RWPE1 (cell line): ENCODE measurements around the gene CACNA1B.
"Not testable (repeated sequence)": the region's sequence is repeated elsewhere in the genome, so short reads cannot be mapped to it uniquely, and the experiment has no call there.

ENCODE experiments used
- CTCF ChIA-PET: fragments of 350-600 bp; sonication (Branson Sonifier 250); formaldehyde crosslinking; extraction: SDS; loops from one replicate; lab custom pipeline; 2021; lab: Yijun Ruan, JAX
- POLR2A ChIA-PET: fragments of 400-600 bp; formaldehyde crosslinking; extraction: SDS; loops from one replicate; lab custom pipeline; 2020; ENCODE audit warnings: antibody characterized with exemption; ENCODE audit not compliant: low non-redundant PET; lab: Yijun Ruan, JAX
- DNase-seq: peaks from one replicate; pipeline ENCODE4 v3.0.0; 2012; ENCODE audit warnings: low spot score
- H3K27ac ChIP-seq: fragments of 450-650 bp; 2 replicates; pipeline ENCODE4 v1.5.1; 2017
- CTCF ChIP-seq: fragments of 450-650 bp; conservative IDR thresholded peaks from 2 replicates; pipeline ENCODE4 v1.5.1; 2017; ENCODE audit warnings: low read depth, mild to moderate bottlenecking

CACNA1B gene

DNA sequence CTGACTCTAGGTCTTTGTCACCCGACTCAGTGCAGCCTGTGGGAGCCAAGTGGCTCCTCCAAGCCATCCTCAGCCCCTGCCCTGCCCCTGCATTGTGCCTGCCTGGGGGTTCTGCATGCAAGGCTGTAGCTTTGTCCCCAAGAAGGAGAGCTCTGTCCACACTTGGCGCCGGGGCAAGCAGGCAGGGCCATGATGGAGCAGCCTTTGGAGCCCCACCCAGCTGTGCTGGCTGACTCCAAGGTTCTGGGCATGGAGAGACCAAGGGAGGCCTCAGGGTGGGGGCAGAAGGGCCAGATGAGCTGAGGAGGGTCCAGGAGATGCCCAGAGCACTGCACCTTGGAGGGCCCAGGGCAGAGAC, 226.2 kb downstream of the CACNA1B start:
- CTCF ChIA-PET: interaction anchor here (0.6 kb wide), 1 partner anchor 60 kb away, joined by 3 read pairs; no protein-coding TSS in a partner anchor
- TF ChIP-seq CTCF: no peak
- POLR2A ChIA-PET: interaction anchor here (0.6 kb wide), 1 partner anchor 1841 kb away, joined by 4 read pairs; no protein-coding TSS in a partner anchor
- no peak for DNase-seq
- no peak overlapping the region for H3K27ac ChIP-seq

DNA sequence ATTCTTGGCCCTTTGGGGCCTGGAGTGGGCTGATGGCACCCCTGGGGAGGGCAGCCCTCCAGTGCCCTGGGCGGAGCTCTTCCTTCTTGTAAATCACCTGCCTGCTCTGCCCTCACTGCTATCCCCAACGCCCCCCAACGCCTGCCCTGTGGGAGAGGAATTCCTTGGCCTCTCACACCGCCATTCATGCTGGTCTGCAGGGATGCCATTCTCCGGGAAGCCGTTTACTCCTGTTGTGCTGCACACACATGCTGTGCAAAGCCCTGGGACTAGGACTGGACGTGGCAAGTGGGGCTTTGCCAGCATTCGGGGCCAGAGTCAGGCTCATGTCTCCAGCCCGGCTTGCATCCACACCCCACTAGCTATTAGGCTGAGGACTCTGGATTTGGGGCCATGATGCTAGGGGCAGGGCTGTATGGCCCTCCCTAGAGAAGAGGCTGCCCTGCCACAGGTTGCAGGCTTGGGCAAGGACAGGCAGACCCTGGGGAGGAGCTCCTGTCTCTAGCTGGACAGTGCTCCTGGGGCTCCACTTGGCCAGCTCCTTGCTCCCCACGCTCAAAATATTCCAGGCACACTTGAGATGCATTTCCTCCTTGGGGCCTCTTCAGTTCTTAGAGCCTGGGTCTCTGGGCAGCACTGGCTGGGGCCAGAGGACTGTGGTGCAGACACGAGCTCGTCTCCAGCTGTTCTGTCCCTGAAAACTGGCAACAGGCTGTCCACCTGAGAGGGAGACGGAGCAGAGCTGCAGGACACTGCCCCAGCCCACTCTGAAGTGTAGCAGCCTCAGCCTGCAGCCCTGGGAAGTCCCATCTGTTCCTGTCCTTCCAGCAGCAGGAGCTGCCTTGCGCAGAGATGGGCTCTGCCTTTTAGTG, 226.9 kb downstream of the CACNA1B start:
- ChIA-PET POLR2A (interaction anchor here (0.6 kb wide), 1 partner anchor 1841 kb away, joined by 4 read pairs; no protein-coding TSS in a partner anchor), CTCF (interaction anchor here (0.5 kb wide), 1 partner anchor 72 kb away, joined by 4 read pairs; no protein-coding TSS in a partner anchor)

DNA sequence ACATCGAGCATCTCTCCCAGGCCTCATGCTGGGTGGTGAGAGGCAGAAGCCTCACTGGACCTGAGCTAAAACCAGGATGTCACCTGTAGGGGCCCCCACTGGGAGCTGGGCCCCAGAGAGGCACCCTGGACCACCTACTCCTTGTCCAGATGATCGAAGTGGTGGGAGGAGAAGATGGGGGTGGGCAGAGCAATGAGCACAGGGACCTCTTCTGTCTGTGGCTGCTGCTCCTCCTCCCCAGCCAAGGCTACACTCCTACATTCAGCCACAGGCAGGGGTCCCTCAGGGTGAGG, 227.5 kb downstream of the CACNA1B start:
- POLR2A ChIA-PET: no interaction called here
- TF ChIP-seq CTCF: no peak
- CTCF ChIA-PET: interaction anchor here (0.5 kb wide), 1 partner anchor 72 kb away, joined by 4 read pairs; no protein-coding TSS in a partner anchor
- H3K27ac ChIP-seq: no peak overlapping the region
- no peak for DNase-seq

More for the DNA sequence above, 226.9 kb downstream of the CACNA1B start:
- TF ChIP-seq CTCF: no peak
- no peak for DNase-seq
- no peak overlapping the region for H3K27ac ChIP-seq

DNA sequence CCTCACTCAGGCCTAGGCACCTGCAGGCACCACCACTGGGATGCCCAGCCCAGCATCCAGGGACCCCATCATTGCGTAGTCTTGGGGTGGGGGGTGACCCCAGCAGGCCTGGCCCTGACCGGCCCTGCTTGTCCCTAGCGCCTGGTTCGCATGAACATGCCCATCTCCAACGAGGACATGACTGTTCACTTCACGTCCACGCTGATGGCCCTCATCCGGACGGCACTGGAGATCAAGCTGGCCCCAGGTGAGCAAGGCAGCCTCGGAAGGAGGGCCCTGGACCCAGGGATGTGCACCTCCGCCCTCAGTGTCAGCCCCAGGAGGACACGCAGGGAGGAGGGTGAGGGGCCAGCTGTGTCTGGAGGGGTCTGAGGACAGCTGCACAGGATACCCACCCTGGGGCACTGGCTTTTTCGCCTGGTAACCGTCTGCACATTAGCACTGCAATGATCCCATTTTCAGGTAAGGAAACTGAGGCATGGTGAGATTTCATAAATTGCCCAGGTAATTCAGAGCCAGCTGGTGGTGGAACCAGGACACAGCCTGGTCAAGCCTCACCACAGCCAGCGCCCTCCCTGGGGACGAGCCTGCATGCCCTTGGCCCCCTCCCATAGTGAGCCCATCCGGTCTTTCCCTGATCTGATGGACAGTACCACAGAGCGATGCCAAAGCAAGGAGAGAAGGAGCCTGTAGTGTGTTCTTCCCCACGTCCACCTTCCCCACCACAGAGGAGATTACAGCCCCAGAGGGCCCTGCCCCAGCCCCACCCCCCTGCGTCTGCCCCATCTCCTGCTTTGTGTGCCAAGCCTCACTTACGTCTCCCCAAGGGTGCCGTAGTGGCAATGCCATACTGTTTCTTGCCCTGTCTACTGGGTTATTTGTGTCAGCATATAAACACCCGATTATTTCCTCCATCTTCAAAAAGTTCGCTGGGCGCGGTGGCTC, 228.3 kb downstream of the CACNA1B start:
- no peak for TF ChIP-seq CTCF
- ChIA-PET CTCF (interaction anchor here (0.7 kb wide), 1 partner anchor 304 kb away, joined by 3 read pairs; no protein-coding TSS in a partner anchor), POLR2A (no interaction called here)
- no peak overlapping the region for H3K27ac ChIP-seq
- DNase-seq: no peak

DNA sequence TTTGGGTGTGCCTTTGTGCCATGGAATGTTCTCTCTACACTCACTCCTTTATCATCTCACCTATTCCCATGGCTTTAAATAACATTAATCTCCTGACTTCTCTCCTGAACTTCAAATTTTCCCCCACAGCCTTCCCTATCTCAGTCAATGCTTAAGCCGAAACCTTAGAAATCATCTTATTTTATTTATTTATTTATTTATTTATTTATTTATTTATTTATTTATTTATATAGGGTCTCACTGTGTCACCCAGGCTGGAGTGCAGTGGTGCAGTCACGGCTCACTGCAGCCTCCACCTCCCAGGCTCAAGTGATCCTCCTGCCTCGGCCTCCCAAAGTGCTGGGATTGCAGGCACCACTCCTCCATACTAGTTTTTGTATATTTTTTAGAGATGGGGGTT, 229.5 kb downstream of the CACNA1B start:
- POLR2A ChIA-PET, DNase-seq, CTCF ChIA-PET, H3K27ac ChIP-seq: not testable (repeated sequence)

DNA sequence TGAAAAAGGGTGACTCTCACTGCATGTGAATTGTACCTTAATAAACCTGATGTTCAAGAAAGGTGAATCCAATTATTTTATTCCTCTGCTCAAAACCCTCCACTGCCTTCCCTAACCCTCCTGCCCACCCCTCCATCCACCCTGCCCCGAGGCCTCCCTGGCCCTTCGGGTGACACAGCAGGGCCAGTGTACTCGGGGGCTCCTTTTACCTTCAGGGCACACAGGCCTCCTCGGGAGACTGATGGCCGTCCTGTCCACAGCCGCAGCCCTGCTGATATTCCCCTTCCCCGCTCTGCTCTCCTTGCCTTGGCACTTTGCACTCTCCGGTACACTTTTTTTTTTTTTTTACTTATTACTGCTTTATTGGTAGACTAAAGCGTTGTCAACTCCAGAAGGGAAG, 234.0 kb downstream of the CACNA1B start:
- H3K27ac ChIP-seq: no peak overlapping the region
- no peak for TF ChIP-seq CTCF
- ChIA-PET CTCF (no interaction called here), POLR2A (no interaction called here)
- DNase-seq: no peak
